ENCODE results near the gene ALDOA.
"Not testable (repeated sequence)": the region's sequence is repeated elsewhere in the genome, so short reads cannot be mapped to it uniquely, and the experiment has no call there.

ALDOA gene
- 13.8 to 17.0 (median 14.2) reads per million in 3 donors for total RNA-seq

DNA sequence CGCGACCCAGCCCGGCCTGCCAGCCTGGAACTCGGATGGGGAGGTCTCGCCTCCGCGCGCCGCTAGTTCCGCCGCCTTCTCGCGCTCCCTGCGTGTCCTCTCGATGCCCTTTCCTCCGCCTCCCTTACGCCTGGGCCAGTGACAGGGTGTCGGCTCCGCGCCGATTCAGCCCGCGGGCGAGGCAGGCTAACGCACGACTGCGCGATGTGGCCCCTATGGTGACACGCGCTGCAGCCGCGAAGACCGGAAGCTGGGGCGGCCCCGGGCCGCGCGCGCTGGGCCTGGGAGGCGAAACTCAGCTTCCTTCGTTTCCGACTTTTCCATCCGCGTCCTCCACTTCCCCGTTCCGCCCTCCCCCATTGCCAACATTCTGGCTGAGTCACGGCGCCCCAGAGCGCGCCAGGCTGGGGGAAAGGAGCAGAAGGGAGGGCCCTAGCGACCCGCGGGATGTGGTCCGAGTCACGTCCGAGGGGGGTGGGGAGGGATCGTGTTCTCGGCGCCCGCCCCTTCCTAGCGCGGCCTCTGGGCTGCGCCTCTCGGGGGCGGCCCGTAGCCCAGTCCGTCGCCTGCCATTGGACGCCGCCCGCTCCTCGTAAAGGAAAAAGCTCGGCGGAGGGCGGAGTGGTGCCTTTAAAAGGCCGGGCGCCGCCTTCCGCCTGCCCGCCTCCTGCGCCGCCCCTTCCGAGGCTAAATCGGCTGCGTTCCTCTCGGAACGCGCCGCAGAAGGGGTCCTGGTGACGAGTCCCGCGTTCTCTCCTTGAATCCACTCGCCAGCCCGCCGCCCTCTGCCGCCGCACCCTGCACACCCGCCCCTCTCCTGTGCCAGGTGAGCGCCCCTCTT is at the start of gene ALDOA:
Gene ALDOA, plus strand, starts transcription at position 659 of the 841 bp plus-strand sequence. CDS start 1,138 bp downstream, outside the sequence.
- Histone ChIP-seq H3K4me3 (ENCODE audit: insufficient read depth, low read depth, low read length, poor library complexity, severe bottlenecking) (peak within 1 kb of the TSS; percentile 98), H3K9me3 (ENCODE audit: control insufficient read depth, low read length) (no peaks in the 10 kb centered on the region), H3K27ac (ENCODE audit: insufficient read depth, low read length, poor library complexity, severe bottlenecking) (peak within 1 kb of the TSS; percentile 83), H3K27me3 (replicated peaks; ENCODE audit: control insufficient read depth, insufficient read depth, low read length, poor library complexity, severe bottlenecking) (no peaks in the 10 kb centered on the region), H3K36me3 (ENCODE audit: control insufficient read depth, insufficient read depth, low read length) (peaks cover 32% of the 10 kb centered on the region), H3K4me1 (ENCODE audit: control insufficient read depth, insufficient read depth, low read length, poor library complexity, severe bottlenecking) (peaks cover 33% of the 10 kb centered on the region)
- DNase-seq = peak; percentile 89 to 91 (median 90)

DNA sequence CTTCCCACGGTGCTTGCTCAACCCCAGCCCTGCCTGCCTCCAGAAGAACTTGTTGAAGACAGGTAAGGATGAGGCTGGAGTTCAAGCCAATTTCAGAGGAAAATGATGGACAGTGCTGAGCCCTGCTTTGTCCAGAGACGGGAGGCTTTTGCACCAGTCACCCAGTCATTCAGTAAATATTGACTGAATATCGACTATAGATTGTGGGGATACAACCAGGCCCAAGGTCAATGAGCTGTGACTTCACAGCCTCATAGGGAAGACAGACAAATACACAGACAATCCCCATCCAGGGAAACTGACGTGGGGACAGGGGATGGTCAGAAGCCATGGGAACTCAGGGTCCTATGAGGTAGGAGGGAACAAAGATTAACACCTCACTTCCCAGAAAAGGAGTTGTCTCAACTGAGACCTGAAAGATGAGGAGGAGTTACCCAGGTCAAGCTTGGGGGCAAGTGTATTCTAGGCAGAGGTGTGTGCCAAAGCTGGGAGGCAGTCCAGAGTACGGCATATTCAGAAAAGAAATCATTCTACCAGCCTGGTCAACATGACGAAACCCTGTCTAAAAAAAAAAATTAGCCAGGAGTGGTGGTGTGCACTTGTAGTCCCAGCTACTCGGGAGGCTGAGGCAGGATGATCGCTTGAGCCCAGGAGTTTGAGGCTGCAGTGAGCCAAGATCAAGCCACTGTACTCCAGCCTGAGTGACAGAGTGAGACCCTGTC is 48.8 kb upstream of the ALDOA start:
- no peaks in the 10 kb centered on the region for H3K27me3 ChIP-seq (replicated peaks; ENCODE audit: control insufficient read depth, insufficient read depth, low read length, poor library complexity, severe bottlenecking)
- no peak for DNase-seq
- H3K4me1 ChIP-seq (ENCODE audit: control insufficient read depth, insufficient read depth, low read length, poor library complexity, severe bottlenecking) = peaks cover 12% of the 10 kb centered on the region
- H3K9me3 ChIP-seq (ENCODE audit: control insufficient read depth, low read length) = no peaks in the 10 kb centered on the region
- H3K4me3 ChIP-seq (ENCODE audit: insufficient read depth, low read depth, low read length, poor library complexity, severe bottlenecking) = no peak overlapping the region
- H3K27ac ChIP-seq (ENCODE audit: insufficient read depth, low read length, poor library complexity, severe bottlenecking) = no peak overlapping the region
- H3K36me3 ChIP-seq (ENCODE audit: control insufficient read depth, insufficient read depth, low read length) = no peaks in the 10 kb centered on the region

- DNase-seq = no peak
- Histone ChIP-seq H3K36me3 (ENCODE audit: control insufficient read depth, insufficient read depth, low read length) (no peaks in the 10 kb centered on the region), H3K9me3 (ENCODE audit: control insufficient read depth, low read length) (no peaks in the 10 kb centered on the region)
Observed at GRCh38 chr16:30017277-30017656, 48.3 kb upstream of the ALDOA start.

DNA sequence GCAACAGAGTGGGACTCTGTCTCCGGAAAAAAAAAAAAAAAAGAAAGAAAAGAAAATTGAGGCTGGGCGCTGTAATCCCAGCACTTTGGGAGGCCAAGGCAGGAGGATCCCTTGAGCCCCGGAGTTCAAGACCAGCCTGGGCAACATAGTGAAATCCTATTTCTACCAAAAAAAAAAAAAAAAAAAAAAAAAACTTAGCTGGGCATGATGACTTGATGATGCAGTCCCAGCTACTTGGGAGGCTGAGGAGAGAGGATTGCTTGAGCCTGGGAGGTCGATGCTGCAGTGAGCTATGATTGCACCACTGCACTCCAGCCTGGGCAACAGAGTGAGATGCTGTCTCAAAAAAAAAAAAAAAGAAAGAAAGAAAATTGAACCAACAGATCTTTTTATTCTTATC is 47.6 kb upstream of the ALDOA start:
- H3K27me3 ChIP-seq (replicated peaks; ENCODE audit: control insufficient read depth, insufficient read depth, low read length, poor library complexity, severe bottlenecking) = not testable (repeated sequence)

More at GRCh38 chr16:30017277-30017656, 48.3 kb upstream of the ALDOA start:
- Histone ChIP-seq H3K4me3 (ENCODE audit: insufficient read depth, low read depth, low read length, poor library complexity, severe bottlenecking) (no peak overlapping the region), H3K27ac (ENCODE audit: insufficient read depth, low read length, poor library complexity, severe bottlenecking) (no peak overlapping the region), H3K27me3 (replicated peaks; ENCODE audit: control insufficient read depth, insufficient read depth, low read length, poor library complexity, severe bottlenecking) (no peaks in the 10 kb centered on the region), H3K4me1 (ENCODE audit: control insufficient read depth, insufficient read depth, low read length, poor library complexity, severe bottlenecking) (peaks cover 11% of the 10 kb centered on the region)

DNA sequence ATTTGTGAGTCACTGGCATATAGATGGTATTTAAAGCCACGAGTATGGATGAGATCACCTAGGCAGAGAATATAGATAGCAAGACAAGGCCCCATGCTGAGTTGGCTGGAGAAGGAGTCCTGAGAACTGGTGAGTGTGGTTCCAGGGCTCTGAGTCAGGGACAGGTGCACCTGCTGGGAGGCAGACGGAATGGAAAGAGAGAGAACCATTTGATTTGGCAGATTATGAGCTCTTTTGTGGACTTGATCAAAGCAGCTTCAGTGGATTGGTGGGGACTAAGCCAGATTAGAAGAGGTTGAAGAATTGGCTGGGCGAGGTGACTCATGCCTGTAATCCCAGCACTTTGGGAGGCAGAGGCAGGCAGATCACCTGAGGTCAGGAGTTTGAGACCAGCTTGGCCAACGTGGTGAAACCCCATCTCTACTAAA is 46.8 kb upstream of the ALDOA start:
- no peaks in the 10 kb centered on the region for H3K36me3 ChIP-seq (ENCODE audit: control insufficient read depth, insufficient read depth, low read length)
- H3K27me3 ChIP-seq (replicated peaks; ENCODE audit: control insufficient read depth, insufficient read depth, low read length, poor library complexity, severe bottlenecking) = no peaks in the 10 kb centered on the region

More for the DNA sequence above, 47.6 kb upstream of the ALDOA start:
- H3K36me3 ChIP-seq (ENCODE audit: control insufficient read depth, insufficient read depth, low read length); DNase-seq; H3K27ac ChIP-seq (ENCODE audit: insufficient read depth, low read length, poor library complexity, severe bottlenecking); H3K9me3 ChIP-seq (ENCODE audit: control insufficient read depth, low read length); H3K4me3 ChIP-seq (ENCODE audit: insufficient read depth, low read depth, low read length, poor library complexity, severe bottlenecking): not testable (repeated sequence)
- peaks cover 11% of the 10 kb centered on the region for H3K4me1 ChIP-seq (ENCODE audit: control insufficient read depth, insufficient read depth, low read length, poor library complexity, severe bottlenecking)

GRCh38 chr16:30022887-30023286 is 42.7 kb upstream of the ALDOA start, which contains the start of gene C16orf92:
TSS of gene C16orf92 (plus strand) at chr16:30023198. CDS start at chr16:30023341, 143 bp downstream.
- H3K4me1 ChIP-seq (ENCODE audit: control insufficient read depth, insufficient read depth, low read length, poor library complexity, severe bottlenecking) = peaks cover 11% of the 10 kb centered on the region
- no peak for DNase-seq
- no peaks in the 10 kb centered on the region for H3K9me3 ChIP-seq (ENCODE audit: control insufficient read depth, low read length)
- H3K27me3 ChIP-seq (replicated peaks; ENCODE audit: control insufficient read depth, insufficient read depth, low read length, poor library complexity, severe bottlenecking) = peaks cover 3% of the 10 kb centered on the region
- no peaks in the 10 kb centered on the region for H3K36me3 ChIP-seq (ENCODE audit: control insufficient read depth, insufficient read depth, low read length)
- no peak within 1 kb of the TSS for H3K4me3 ChIP-seq (ENCODE audit: insufficient read depth, low read depth, low read length, poor library complexity, severe bottlenecking)
- no peak within 1 kb of the TSS for H3K27ac ChIP-seq (ENCODE audit: insufficient read depth, low read length, poor library complexity, severe bottlenecking)

More for the DNA sequence above, 46.8 kb upstream of the ALDOA start:
- no peaks in the 10 kb centered on the region for H3K9me3 ChIP-seq (ENCODE audit: control insufficient read depth, low read length)
- H3K4me3 ChIP-seq (ENCODE audit: insufficient read depth, low read depth, low read length, poor library complexity, severe bottlenecking) = no peak overlapping the region
- no peak overlapping the region for H3K27ac ChIP-seq (ENCODE audit: insufficient read depth, low read length, poor library complexity, severe bottlenecking)
- DNase-seq = no peak
- peaks cover 11% of the 10 kb centered on the region for H3K4me1 ChIP-seq (ENCODE audit: control insufficient read depth, insufficient read depth, low read length, poor library complexity, severe bottlenecking)

DNA sequence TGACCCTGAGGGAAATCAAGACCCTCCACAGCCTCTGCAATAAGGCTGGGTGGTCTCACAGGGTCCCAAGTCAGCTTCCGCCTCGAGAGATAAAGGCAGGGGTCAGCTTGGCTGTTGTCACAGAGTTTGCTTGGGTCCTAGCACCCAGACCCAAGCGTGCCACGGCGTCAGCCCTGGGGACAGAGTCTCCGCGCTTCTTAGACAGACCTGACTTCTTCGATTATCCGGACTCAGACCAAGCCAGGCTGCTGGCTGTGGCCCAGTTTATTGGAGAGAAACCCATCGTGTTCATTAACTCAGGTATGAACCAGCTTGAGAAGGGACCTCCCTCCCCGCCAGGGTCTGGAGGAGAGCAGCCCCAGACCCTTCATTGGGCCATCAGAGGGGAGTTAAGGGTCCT is 42.0 kb upstream of the ALDOA start:
- DNase-seq = no peak
- H3K27me3 ChIP-seq (replicated peaks; ENCODE audit: control insufficient read depth, insufficient read depth, low read length, poor library complexity, severe bottlenecking) = peaks cover 3% of the 10 kb centered on the region
- no peaks in the 10 kb centered on the region for H3K9me3 ChIP-seq (ENCODE audit: control insufficient read depth, low read length)
- H3K36me3 ChIP-seq (ENCODE audit: control insufficient read depth, insufficient read depth, low read length) = no peaks in the 10 kb centered on the region
- H3K4me3 ChIP-seq (ENCODE audit: insufficient read depth, low read depth, low read length, poor library complexity, severe bottlenecking) = no peak overlapping the region
- peaks cover 11% of the 10 kb centered on the region for H3K4me1 ChIP-seq (ENCODE audit: control insufficient read depth, insufficient read depth, low read length, poor library complexity, severe bottlenecking)
- no peak overlapping the region for H3K27ac ChIP-seq (ENCODE audit: insufficient read depth, low read length, poor library complexity, severe bottlenecking)

DNA sequence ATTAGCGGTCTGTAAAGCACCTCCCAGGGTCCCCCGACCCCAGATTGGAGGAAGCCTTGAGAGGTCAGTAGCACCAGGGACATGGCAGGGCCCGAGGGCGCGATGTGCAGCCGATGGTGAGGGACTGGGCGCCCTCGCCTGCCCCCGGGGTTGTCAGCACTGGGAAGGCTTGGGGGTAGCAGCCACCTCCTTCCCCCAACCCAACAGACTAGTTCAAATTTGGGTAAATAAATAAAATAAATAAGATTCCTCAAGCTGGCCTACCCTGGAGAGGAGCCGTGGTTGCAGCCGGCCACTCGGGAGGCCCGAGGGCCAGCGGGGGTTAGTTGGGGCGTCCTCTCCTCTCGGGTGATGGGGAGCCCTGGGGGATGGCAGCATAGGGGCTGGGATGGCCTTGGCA is 41.1 kb upstream of the ALDOA start:
- Histone ChIP-seq H3K27ac (ENCODE audit: insufficient read depth, low read length, poor library complexity, severe bottlenecking) (no peak overlapping the region), H3K27me3 (replicated peaks; ENCODE audit: control insufficient read depth, insufficient read depth, low read length, poor library complexity, severe bottlenecking) (peaks cover 4% of the 10 kb centered on the region), H3K4me1 (ENCODE audit: control insufficient read depth, insufficient read depth, low read length, poor library complexity, severe bottlenecking) (peaks cover 11% of the 10 kb centered on the region), H3K4me3 (ENCODE audit: insufficient read depth, low read depth, low read length, poor library complexity, severe bottlenecking) (no peak overlapping the region), H3K36me3 (ENCODE audit: control insufficient read depth, insufficient read depth, low read length) (no peaks in the 10 kb centered on the region), H3K9me3 (ENCODE audit: control insufficient read depth, low read length) (no peaks in the 10 kb centered on the region)
- no peak for DNase-seq

GRCh38 chr16:30025156-30025555 is 40.4 kb upstream of the ALDOA start:
- Histone ChIP-seq H3K36me3 (ENCODE audit: control insufficient read depth, insufficient read depth, low read length) (no peaks in the 10 kb centered on the region), H3K9me3 (ENCODE audit: control insufficient read depth, low read length) (no peaks in the 10 kb centered on the region), H3K4me3 (ENCODE audit: insufficient read depth, low read depth, low read length, poor library complexity, severe bottlenecking) (no peak overlapping the region), H3K4me1 (ENCODE audit: control insufficient read depth, insufficient read depth, low read length, poor library complexity, severe bottlenecking) (peaks cover 11% of the 10 kb centered on the region), H3K27ac (ENCODE audit: insufficient read depth, low read length, poor library complexity, severe bottlenecking) (no peak overlapping the region), H3K27me3 (replicated peaks; ENCODE audit: control insufficient read depth, insufficient read depth, low read length, poor library complexity, severe bottlenecking) (peaks cover 11% of the 10 kb centered on the region)
- DNase-seq = no peak

GRCh38 chr16:30025574-30025973 is 40.0 kb upstream of the ALDOA start:
- H3K27me3 ChIP-seq (replicated peaks; ENCODE audit: control insufficient read depth, insufficient read depth, low read length, poor library complexity, severe bottlenecking) = peaks cover 15% of the 10 kb centered on the region

More at GRCh38 chr16:30025574-30025973, 40.0 kb upstream of the ALDOA start:
- H3K9me3 ChIP-seq (ENCODE audit: control insufficient read depth, low read length) = no peaks in the 10 kb centered on the region
- H3K36me3 ChIP-seq (ENCODE audit: control insufficient read depth, insufficient read depth, low read length) = no peaks in the 10 kb centered on the region
- no peak for DNase-seq
- no peak overlapping the region for H3K4me3 ChIP-seq (ENCODE audit: insufficient read depth, low read depth, low read length, poor library complexity, severe bottlenecking)
- H3K27ac ChIP-seq (ENCODE audit: insufficient read depth, low read length, poor library complexity, severe bottlenecking) = no peak overlapping the region
- peaks cover 11% of the 10 kb centered on the region for H3K4me1 ChIP-seq (ENCODE audit: control insufficient read depth, insufficient read depth, low read length, poor library complexity, severe bottlenecking)
